GM18519 (cell line): ENCODE results near the gene PPP1R1B.

ENCODE experiments used
- ATAC-seq: cut with Tn5 transposase; IDR thresholded peaks from one replicate; pipeline ENCODE4 v1.9.1; 2021; ENCODE audit warnings: mild to moderate bottlenecking, moderate library complexity; ENCODE audit not compliant: unreplicated experiment, low FRiP score

The PPP1R1B gene

GRCh38 chr17:39600288-39600996, 26.3 kb upstream of the PPP1R1B start:
- ATAC-seq = no peak

GRCh38 chr17:39600997-39601597, 25.7 kb upstream of the PPP1R1B start:
- ATAC-seq = no peak

GRCh38 chr17:39601758-39602532, 24.8 kb upstream of the PPP1R1B start:
- ATAC-seq = no peak

- no peak for ATAC-seq
Measured at GRCh38 chr17:39602533-39603303, 24.0 kb upstream of the PPP1R1B start.

- ATAC-seq = no peak
Measured at GRCh38 chr17:39603304-39604016, 23.3 kb upstream of the PPP1R1B start.

- no peak for ATAC-seq
Measured at GRCh38 chr17:39604911-39605491, 21.8 kb upstream of the PPP1R1B start.

- no peak for ATAC-seq
Measured at GRCh38 chr17:39605492-39606433, 21.0 kb upstream of the PPP1R1B start.

GRCh38 chr17:39606434-39607056, 20.2 kb upstream of the PPP1R1B start:
- ATAC-seq = no peak

- no peak for ATAC-seq
Measured at GRCh38 chr17:39607057-39607850, 19.5 kb upstream of the PPP1R1B start.

GRCh38 chr17:39607851-39608130, 19.0 kb upstream of the PPP1R1B start, which contains the start of gene NEUROD2:
NEUROD2 (minus strand) TSS chr17:39607920; CDS start chr17:39606599, 1,321 bp downstream.
- ATAC-seq = no peak

- no peak for ATAC-seq
Measured at GRCh38 chr17:39608142-39608981, 18.4 kb upstream of the PPP1R1B start.

- ATAC-seq = no peak
Measured at GRCh38 chr17:39609416-39610025, 17.2 kb upstream of the PPP1R1B start.

- ATAC-seq = no peak
Measured at GRCh38 chr17:39611401-39612112, 15.2 kb upstream of the PPP1R1B start.

- no peak for ATAC-seq
Measured at GRCh38 chr17:39612291-39612894, 14.4 kb upstream of the PPP1R1B start.

- no peak for ATAC-seq
Measured at GRCh38 chr17:39612935-39613464, 13.8 kb upstream of the PPP1R1B start.
